Neural progenitor cell (in vitro differentiated cells): ENCODE measurements around the gene ZBTB20. TPM values are rescaled to one million over a fixed set of nuclear protein-coding genes. Genes with fewer than 3 reads are reported as not detected.

Experiments
- DNase-seq: peaks from one replicate; pipeline ENCODE4 v3.0.0-alpha.2; 2016; ENCODE audit warnings: low spot score
- H2AFZ ChIP-seq: fragments of 200-600 bp; sonication (generic); replicated peaks from 2 replicates; pipeline ENCODE4 v1.6.1; 2016; ENCODE audit warnings: antibody characterized with exemption
- H3F3A ChIP-seq: fragments of 200-600 bp; sonication (generic); 2 replicates; pipeline ENCODE4 v1.6.1; 2016; ENCODE audit warnings: antibody characterized with exemption, low read depth
- H3K27ac ChIP-seq: fragments of 200-600 bp; sonication (generic); 2 replicates; pipeline ENCODE4 v1.5.1; 2016; ENCODE audit warnings: mild to moderate bottlenecking
- H3K27me3 ChIP-seq: fragments of 200-600 bp; sonication (generic); 2 replicates; pipeline ENCODE4 v1.6.1; 2016; ENCODE audit warnings: mild to moderate bottlenecking, moderate library complexity
- H3K36me3 ChIP-seq: fragments of 200-600 bp; sonication (generic); 2 replicates; pipeline ENCODE4 v1.5.1; 2016
- H3K4me1 ChIP-seq: fragments of 200-600 bp; sonication (generic); 2 replicates; pipeline ENCODE4 v1.6.1; 2016; ENCODE audit warnings: mixed run types
- H3K4me2 ChIP-seq: fragments of 200-600 bp; sonication (generic); 2 replicates; pipeline ENCODE4 v1.6.1; 2016
- H3K4me3 ChIP-seq: fragments of 200-600 bp; sonication (generic); 2 replicates; pipeline ENCODE4 v1.5.1; 2016
- H3K79me2 ChIP-seq: fragments of 200-600 bp; sonication (generic); 2 replicates; pipeline ENCODE4 v1.6.1; 2016; ENCODE audit warnings: low read depth
- H3K9ac ChIP-seq: fragments of 200-600 bp; sonication (generic); 2 replicates; pipeline ENCODE4 v1.6.1; 2016
- H3K9me3 ChIP-seq: fragments of 200-600 bp; sonication (generic); 2 replicates; pipeline ENCODE4 v1.5.1; 2016; ENCODE audit warnings: low read depth
- H4K20me1 ChIP-seq: fragments of 200-600 bp; sonication (generic); 2 replicates; pipeline ENCODE4 v1.6.1; 2016; ENCODE audit warnings: low read depth
- H3K27ac Mint-ChIP-seq: 3 replicates; pipeline ENCODE4 v1.8.0; 2021; ENCODE audit warnings: mixed read lengths
- H3K27me3 Mint-ChIP-seq: 2 replicates; pipeline ENCODE4 v1.8.0; 2022; ENCODE audit warnings: low read depth, mild to moderate bottlenecking, inconsistent platforms, moderate library complexity, mixed read lengths; ENCODE audit not compliant: insufficient read depth
- H3K36me3 Mint-ChIP-seq: 3 replicates; pipeline ENCODE4 v1.8.0; 2021; ENCODE audit warnings: mixed read lengths
- H3K4me1 Mint-ChIP-seq: 3 replicates; pipeline ENCODE4 v1.8.0; 2021; ENCODE audit warnings: mixed read lengths
- H3K4me3 Mint-ChIP-seq: 3 replicates; pipeline ENCODE4 v1.8.0; 2021; ENCODE audit warnings: mild to moderate bottlenecking, moderate library complexity, mixed read lengths
- H3K9me3 Mint-ChIP-seq: 3 replicates; pipeline ENCODE4 v1.8.0; 2020; ENCODE audit warnings: mixed read lengths
- EZH2 ChIP-seq: fragments of 200-600 bp; sonication (generic); IDR thresholded peaks from 2 replicates; pipeline ENCODE4 v1.6.1; 2017; ENCODE audit warnings: antibody characterized with exemption, mild to moderate bottlenecking, moderate library complexity
- EZH2phosphoT487 ChIP-seq: fragments of 200-600 bp; sonication (generic); IDR thresholded peaks from 2 replicates; pipeline ENCODE4 v1.6.1; 2017; ENCODE audit warnings: antibody characterized with exemption
- total RNA-seq: library from RNA; depleted of rRNA; stranded (reverse); fragments of >200 nt; gene quantifications from 2 replicates; pipeline ENCODE4 v1.2.3, GENCODE V29; 2015; ENCODE audit warnings: low replicate concordance
- TF ChIP-seq, protein P1 (sequence below): fragments of 200-600 bp; sonication (generic); IDR thresholded peaks from 2 replicates; pipeline ENCODE4 v1.5.1; 2017; ENCODE audit warnings: antibody characterized with exemption, mild to moderate bottlenecking

Gene ZBTB20
- total RNA-seq, 1 donor from 2014 or later = 1.9 TPM

DNA sequence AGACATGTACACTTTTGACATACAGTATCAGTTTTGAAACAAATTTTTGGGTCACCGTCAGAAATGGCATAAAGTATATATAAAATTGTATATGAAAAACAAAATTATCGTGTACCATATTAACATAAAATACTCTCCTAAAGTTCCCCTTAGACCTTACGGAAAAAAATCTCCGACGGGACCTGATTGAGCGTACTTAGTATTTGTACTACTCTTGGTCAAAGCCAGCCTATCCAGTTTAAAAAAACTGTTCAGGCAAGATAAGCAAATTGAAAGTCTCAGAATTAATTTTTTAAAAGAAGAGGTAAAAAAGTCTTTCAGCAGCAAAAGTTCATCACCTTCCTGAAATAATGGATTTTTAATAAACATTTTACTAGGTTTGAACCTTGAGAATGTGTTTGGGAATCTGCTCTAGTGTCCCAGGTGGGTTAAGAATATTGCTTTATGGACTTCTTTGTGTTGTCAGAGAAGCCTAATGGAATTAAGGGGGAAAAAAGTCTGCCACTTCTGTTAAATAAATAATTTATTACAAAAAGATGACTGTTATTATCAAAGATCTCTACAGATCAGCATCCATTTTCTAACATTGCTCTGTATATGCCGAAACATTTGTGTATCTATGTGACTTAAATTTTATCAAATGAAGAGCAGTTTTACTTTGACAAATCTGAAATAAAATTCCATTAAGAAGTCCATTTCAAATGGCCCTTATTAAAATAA is 48.6 kb downstream of the ZBTB20 start:
- Mint-ChIP-seq H3K9me3 (no peaks in the 10 kb centered on the region), H3K4me1 (peaks cover 17% of the 10 kb centered on the region), H3K27ac (no peak overlapping the region), H3K27me3 (no peaks in the 10 kb centered on the region), H3K4me3 (no peak overlapping the region), H3K36me3 (peaks cover 2% of the 10 kb centered on the region)
- no peaks in the 10 kb centered on the region for H3K36me3 ChIP-seq
- no peaks in the 10 kb centered on the region for H3F3A ChIP-seq
- no peak overlapping the region for H3K9ac ChIP-seq
- no peak for DNase-seq
- TF ChIP-seq EZH2 (no peak), EZH2phosphoT487 (no peak)
- TF ChIP-seq, protein P1, sequence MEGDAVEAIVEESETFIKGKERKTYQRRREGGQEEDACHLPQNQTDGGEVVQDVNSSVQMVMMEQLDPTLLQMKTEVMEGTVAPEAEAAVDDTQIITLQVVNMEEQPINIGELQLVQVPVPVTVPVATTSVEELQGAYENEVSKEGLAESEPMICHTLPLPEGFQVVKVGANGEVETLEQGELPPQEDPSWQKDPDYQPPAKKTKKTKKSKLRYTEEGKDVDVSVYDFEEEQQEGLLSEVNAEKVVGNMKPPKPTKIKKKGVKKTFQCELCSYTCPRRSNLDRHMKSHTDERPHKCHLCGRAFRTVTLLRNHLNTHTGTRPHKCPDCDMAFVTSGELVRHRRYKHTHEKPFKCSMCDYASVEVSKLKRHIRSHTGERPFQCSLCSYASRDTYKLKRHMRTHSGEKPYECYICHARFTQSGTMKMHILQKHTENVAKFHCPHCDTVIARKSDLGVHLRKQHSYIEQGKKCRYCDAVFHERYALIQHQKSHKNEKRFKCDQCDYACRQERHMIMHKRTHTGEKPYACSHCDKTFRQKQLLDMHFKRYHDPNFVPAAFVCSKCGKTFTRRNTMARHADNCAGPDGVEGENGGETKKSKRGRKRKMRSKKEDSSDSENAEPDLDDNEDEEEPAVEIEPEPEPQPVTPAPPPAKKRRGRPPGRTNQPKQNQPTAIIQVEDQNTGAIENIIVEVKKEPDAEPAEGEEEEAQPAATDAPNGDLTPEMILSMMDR = no peak
- no peak overlapping the region for H3K4me2 ChIP-seq
- H4K20me1 ChIP-seq = no peaks in the 10 kb centered on the region
- H3K27me3 ChIP-seq = no peaks in the 10 kb centered on the region
- H3K4me1 ChIP-seq = no peaks in the 10 kb centered on the region
- no peak overlapping the region for H3K4me3 ChIP-seq
- H3K79me2 ChIP-seq = no peaks in the 10 kb centered on the region
- no peak overlapping the region for H3K27ac ChIP-seq
- no peaks in the 10 kb centered on the region for H3K9me3 ChIP-seq
- no peak overlapping the region for H2AFZ ChIP-seq

DNA sequence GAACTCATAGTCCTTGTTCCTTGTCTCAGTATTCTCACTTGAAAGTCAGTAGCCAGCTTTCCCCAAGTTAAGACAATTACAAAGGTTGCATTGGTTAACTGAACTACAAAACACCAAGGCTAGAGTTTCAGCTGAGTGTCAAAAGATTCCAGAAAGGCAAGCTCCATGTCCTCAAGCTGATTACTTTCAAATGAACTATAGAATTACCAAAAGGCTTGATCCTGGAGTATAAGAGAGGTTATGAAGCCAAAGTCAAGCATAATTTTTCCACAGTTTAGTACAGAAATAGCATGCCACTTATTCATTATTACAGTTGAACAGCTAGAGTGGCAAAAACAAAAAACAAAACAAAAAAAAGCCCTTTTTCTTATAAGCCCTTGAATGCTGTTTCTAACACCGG is 51.9 kb downstream of the ZBTB20 start:
- no peaks in the 10 kb centered on the region for H3K9me3 ChIP-seq
- no peaks in the 10 kb centered on the region for H3K36me3 Mint-ChIP-seq
- H3K27ac ChIP-seq = no peak overlapping the region
- no peak overlapping the region for H3K9ac ChIP-seq
- peaks cover 7% of the 10 kb centered on the region for H3F3A ChIP-seq
- H2AFZ ChIP-seq = no peak overlapping the region
- no peaks in the 10 kb centered on the region for H3K4me1 ChIP-seq
- H3K79me2 ChIP-seq = no peaks in the 10 kb centered on the region
- TF ChIP-seq, protein P1 = no peak
- TF ChIP-seq EZH2phosphoT487 (no peak), EZH2 (no peak)
- no peaks in the 10 kb centered on the region for H3K27me3 Mint-ChIP-seq
- H3K9me3 Mint-ChIP-seq = no peaks in the 10 kb centered on the region
- no peak overlapping the region for H3K4me3 ChIP-seq
- H3K36me3 ChIP-seq = no peaks in the 10 kb centered on the region
- no peak for DNase-seq
- peaks cover 18% of the 10 kb centered on the region for H3K4me1 Mint-ChIP-seq
- H3K4me2 ChIP-seq = no peak overlapping the region
- H3K27me3 ChIP-seq = no peaks in the 10 kb centered on the region
- H3K4me3 Mint-ChIP-seq = no peak overlapping the region
- peaks cover 6% of the 10 kb centered on the region for H4K20me1 ChIP-seq
- no peak overlapping the region for H3K27ac Mint-ChIP-seq

DNA sequence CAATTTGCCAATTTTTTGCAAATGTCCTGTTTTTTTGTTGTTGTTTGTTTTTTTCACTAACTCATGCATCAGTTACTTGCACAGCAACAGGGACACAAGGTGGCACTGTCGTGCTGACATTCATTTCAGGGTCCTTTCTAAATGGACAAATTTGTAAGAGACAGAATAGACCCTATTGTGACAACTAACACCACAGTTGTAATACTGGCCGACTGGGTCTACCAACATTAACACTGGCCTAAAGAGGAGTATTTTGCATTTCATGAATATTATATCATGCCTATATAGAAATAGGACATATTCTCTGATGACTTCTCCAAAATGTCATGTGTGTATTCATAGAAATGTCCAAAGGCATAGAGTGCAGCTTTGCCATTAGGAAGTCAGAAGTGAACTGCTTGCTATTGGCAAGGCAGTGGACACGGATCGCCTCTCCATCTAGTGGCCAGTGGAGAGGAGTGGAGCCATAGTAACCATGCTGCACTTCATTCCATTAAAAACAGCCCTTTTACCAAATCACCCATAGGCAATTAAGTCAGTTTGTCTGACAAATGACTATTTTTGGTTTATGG is 54.8 kb downstream of the ZBTB20 start:
- Histone ChIP-seq H3K4me2 (no peak overlapping the region), H3K4me1 (no peaks in the 10 kb centered on the region), H2AFZ (no peak overlapping the region), H3K27me3 (no peaks in the 10 kb centered on the region), H3K4me3 (no peak overlapping the region), H3K79me2 (no peaks in the 10 kb centered on the region), H3K36me3 (no peaks in the 10 kb centered on the region), H3K9ac (no peak overlapping the region), H3K27ac (no peak overlapping the region), H3K9me3 (no peaks in the 10 kb centered on the region), H4K20me1 (peaks cover 6% of the 10 kb centered on the region), H3F3A (peaks cover 7% of the 10 kb centered on the region)
- Mint-ChIP-seq H3K27me3 (no peaks in the 10 kb centered on the region), H3K27ac (no peak overlapping the region), H3K9me3 (no peaks in the 10 kb centered on the region), H3K36me3 (no peaks in the 10 kb centered on the region), H3K4me3 (no peak overlapping the region), H3K4me1 (peaks cover 7% of the 10 kb centered on the region)
- TF ChIP-seq EZH2 (no peak), EZH2phosphoT487 (no peak)
- TF ChIP-seq, protein P1 = peak; percentile 61
- DNase-seq = peak; percentile 73
